H1 (cell line): Measurements from ENCODE around the gene NOL9. TPM values are rescaled to one million over a fixed set of nuclear protein-coding genes. Genes with fewer than 3 reads are reported as not detected.

ENCODE experiments used
- CTCF ChIA-PET: fragments of 300-600 bp; sonication (Branson Sonifier 250); formaldehyde crosslinking; loops from one replicate; lab custom pipeline; 2021; ENCODE audit not compliant: partially characterized antibody; lab: Charles Lee
- POLR2A ChIA-PET: fragments of 300-600 bp; sonication (Branson Sonifier 250); formaldehyde crosslinking; loops from one replicate; lab custom pipeline; 2021; ENCODE audit warnings: inconsistent platforms; ENCODE audit not compliant: partially characterized antibody; lab: Charles Lee
- DNase-seq, 2 experiments: peaks; one replicate each; pipeline versions ENCODE4 v3.0.0 to v3.0.0-alpha.2; 2010 to 2022; ENCODE audit warnings: low spot score in 2 of 2, low read depth in 1 of 2, mixed read lengths in 1 of 2
- FAIRE-seq: peaks from 2 replicates; lab custom pipeline; 2011; peaks lifted over from hg19 to GRCh38; lab: Jason Lieb, UNC
- H2AFZ ChIP-seq: 2 replicates; pipeline ENCODE4 v1.8.1; 2012; ENCODE audit warnings: low read length, inconsistent platforms
- H2AK5ac ChIP-seq: 2 replicates; pipeline ENCODE4 v1.6.1; 2013; ENCODE audit warnings: low read depth, low read length
- H2BK120ac ChIP-seq: replicated peaks from 2 replicates; pipeline ENCODE3; 2013; ENCODE audit warnings: low read depth, low read length, inconsistent platforms
- H2BK12ac ChIP-seq: 2 replicates; pipeline ENCODE4 v1.6.1; 2013; ENCODE audit warnings: low read depth, low read length
- H2BK15ac ChIP-seq: 2 replicates; pipeline ENCODE4 v1.6.1; 2013; ENCODE audit warnings: low read length
- H2BK20ac ChIP-seq: 2 replicates; pipeline ENCODE4 v1.6.1; 2013; ENCODE audit warnings: low read length
- H2BK5ac ChIP-seq: 2 replicates; pipeline ENCODE4 v1.6.1; 2013; ENCODE audit warnings: low read depth, low read length
- H3K14ac ChIP-seq: 2 replicates; pipeline ENCODE4 v1.6.1; 2013; ENCODE audit warnings: inconsistent platforms; ENCODE audit not compliant: insufficient read length
- H3K18ac ChIP-seq: 2 replicates; pipeline ENCODE4 v1.6.1; 2013; ENCODE audit warnings: low read length; ENCODE audit errors: extremely low read depth
- H3K23ac ChIP-seq: 2 replicates; pipeline ENCODE4 v1.6.1; 2013; ENCODE audit warnings: inconsistent platforms; ENCODE audit not compliant: insufficient read length
- H3K23me2 ChIP-seq: 2 replicates; pipeline ENCODE4 v1.6.1; 2013; ENCODE audit warnings: low read depth, low read length
- H3K27ac ChIP-seq: 2 replicates; pipeline ENCODE4 v1.6.1; 2011; ENCODE audit warnings: low read depth, low read length, inconsistent platforms
- H3K27me3 ChIP-seq, 4 experiments: replicated peaks in 1 of 4; 1 replicate in 1 of 4; 2 replicates in 3 of 4; pipeline versions ENCODE4 v1.6.1 to v1.8.1; 2011 to 2013; ENCODE audit warnings: low read length in 3 of 4, mild to moderate bottlenecking in 3 of 4, inconsistent platforms in 2 of 4, mixed read lengths in 2 of 4, moderate library complexity in 1 of 4; ENCODE audit not compliant: control insufficient read depth in 3 of 4, insufficient read depth in 3 of 4; ENCODE audit errors: extremely low read depth in 1 of 4
- H3K36me3 ChIP-seq, 4 experiments: 2 replicates each; pipeline versions ENCODE4 v1.6.1 to v1.8.1; 2011 to 2013; ENCODE audit warnings: mild to moderate bottlenecking in 4 of 4, low read length in 3 of 4, moderate library complexity in 2 of 4, control low read depth in 1 of 4, inconsistent platforms in 1 of 4; ENCODE audit not compliant: insufficient read depth in 4 of 4, control insufficient read depth in 2 of 4
- H3K4ac ChIP-seq: replicated peaks from 2 replicates; pipeline ENCODE3; 2013; ENCODE audit warnings: low read length, low read depth, mixed read lengths, inconsistent platforms; ENCODE audit not compliant: insufficient read length
- H3K4me1 ChIP-seq, 4 experiments: replicated peaks in 1 of 4; 1 replicate in 1 of 4; 2 replicates in 3 of 4; pipeline versions ENCODE4 v1.6.1 to v1.8.1; 2011 to 2013; ENCODE audit warnings: low read length in 3 of 4, inconsistent platforms in 2 of 4, mixed read lengths in 1 of 4; ENCODE audit not compliant: insufficient read depth in 4 of 4, control insufficient read depth in 3 of 4
- H3K4me2 ChIP-seq, 2 experiments: 2 replicates each; pipeline versions ENCODE4 v1.6.1 to v1.8.1; 2011 to 2013; ENCODE audit warnings: low read depth in 2 of 2, low read length in 2 of 2, control low read depth in 1 of 2, inconsistent platforms in 1 of 2, mild to moderate bottlenecking in 1 of 2; ENCODE audit not compliant: insufficient read depth in 1 of 2
- H3K4me3 ChIP-seq, 4 experiments: fragments of 200-600, 300-600 bp in 1 of 4; sonication (generic), shearing (Covaris generic), sonication (Bioruptor Twin) in 1 of 4; 2 replicates each; pipeline versions ENCODE4 v1.5.1 to v1.8.1; 2011 to 2016; ENCODE audit warnings: low read length in 4 of 4, low read depth in 3 of 4, control low read depth in 2 of 4, inconsistent platforms in 2 of 4, mild to moderate bottlenecking in 2 of 4, mixed read lengths in 1 of 4, moderate library complexity in 1 of 4; ENCODE audit not compliant: insufficient read depth in 2 of 4; ENCODE audit errors: extremely low read depth in 1 of 4
- H3K56ac ChIP-seq: replicated peaks from 2 replicates; pipeline ENCODE3; 2013; ENCODE audit warnings: low read depth, mild to moderate bottlenecking, mixed read lengths, low read length, inconsistent platforms; ENCODE audit not compliant: insufficient read length
- H3K79me1 ChIP-seq: 2 replicates; pipeline ENCODE4 v1.6.1; 2013; ENCODE audit warnings: low read depth, low read length, control low read depth
- H3K79me2 ChIP-seq, 2 experiments: 2 replicates each; pipeline versions ENCODE4 v1.6.1 to v1.8.1; 2012 to 2013; ENCODE audit warnings: low read length in 2 of 2, mild to moderate bottlenecking in 2 of 2, inconsistent platforms in 1 of 2; ENCODE audit not compliant: insufficient read depth in 2 of 2, control insufficient read depth in 1 of 2
- H3K9ac ChIP-seq, 4 experiments: replicated peaks in 1 of 4; 1 replicate in 1 of 4; 2 replicates in 3 of 4; pipeline versions ENCODE4 v1.6.1 to v1.8.1; 2011 to 2013; ENCODE audit warnings: low read depth in 3 of 4, low read length in 3 of 4, control low read depth in 2 of 4, mild to moderate bottlenecking in 2 of 4, moderate library complexity in 2 of 4, inconsistent platforms in 1 of 4; ENCODE audit errors: extremely low read depth in 1 of 4
- H3K9me3 ChIP-seq, 2 experiments: 2 replicates each; pipeline versions ENCODE4 v1.6.1 to v1.8.1; 2012 to 2013; ENCODE audit warnings: mild to moderate bottlenecking in 2 of 2, moderate library complexity in 2 of 2, control low read depth in 1 of 2, inconsistent platforms in 1 of 2, low read depth in 1 of 2, low read length in 1 of 2, mixed read lengths in 1 of 2; ENCODE audit not compliant: insufficient read depth in 2 of 2
- H4K20me1 ChIP-seq, 2 experiments: replicated peaks in 1 of 2; 2 replicates each; pipeline versions ENCODE3 to v1.8.1; 2011 to 2013; ENCODE audit warnings: inconsistent platforms in 2 of 2, low read length in 2 of 2, mild to moderate bottlenecking in 1 of 2; ENCODE audit not compliant: insufficient read depth in 2 of 2, control insufficient read depth in 1 of 2
- H4K5ac ChIP-seq: 2 replicates; pipeline ENCODE4 v1.6.1; 2013; ENCODE audit warnings: low read length, low read depth, mixed read lengths, inconsistent platforms; ENCODE audit not compliant: insufficient read length
- H4K8ac ChIP-seq: 2 replicates; pipeline ENCODE4 v1.8.0; 2013; ENCODE audit warnings: mild to moderate bottlenecking, moderate library complexity, low read length, inconsistent platforms; ENCODE audit not compliant: insufficient read depth; ENCODE audit errors: extremely low read depth
- H4K91ac ChIP-seq: replicated peaks from 2 replicates; pipeline ENCODE3; 2013; ENCODE audit warnings: low read length, mixed read lengths, inconsistent platforms; ENCODE audit not compliant: insufficient read length
- BACH1 ChIP-seq: IDR thresholded peaks from 2 replicates; pipeline ENCODE4 v1.6.1; 2012; ENCODE audit warnings: low read length, improper control_type of control experiment
- CHD2 ChIP-seq: IDR thresholded peaks from 2 replicates; pipeline ENCODE4 v1.6.1; 2012; ENCODE audit warnings: low read length, improper control_type of control experiment
- EP300 ChIP-seq, 2 experiments: IDR thresholded peaks; 1 replicate in 1 of 2; 2 replicates in 1 of 2; pipeline ENCODE4 v1.6.1; 2011 to 2012; ENCODE audit warnings: low read depth in 2 of 2, low read length in 2 of 2, mild to moderate bottlenecking in 2 of 2, borderline replicate concordance in 1 of 2, inconsistent platforms in 1 of 2, moderate library complexity in 1 of 2
- FOSL1 ChIP-seq: IDR thresholded peaks from 2 replicates; pipeline ENCODE4 v1.6.1; 2011; ENCODE audit warnings: mild to moderate bottlenecking, low read depth, low read length, moderate library complexity; ENCODE audit not compliant: insufficient read depth
- WGBS, 2 experiments: shearing (Covaris generic) in 1 of 2; methylation state at CpG; one replicate each; pipeline versions ENCODE4 v1.1.6 to v1.1.7; 2013 to 2015; ENCODE audit warnings: low lambda C conversion rate in 2 of 2, mixed read lengths in 2 of 2, inconsistent platforms in 1 of 2, low coverage in 1 of 2, missing lambda C conversion rate in 1 of 2; ENCODE audit not compliant: insufficient replicate concordance in 2 of 2, insufficient coverage in 1 of 2, insufficient read length in 1 of 2; ENCODE audit errors: extremely low coverage in 1 of 2, missing lambda C conversion rate in 1 of 2; 5-methylcytosine and 5-hydroxymethylcytosine counted together
- polyA plus RNA-seq, 7 experiments: library from polyadenylated mRNA; depleted of rRNA in 3 of 7; stranded (reverse) in 5 of 7; unstranded in 2 of 7; fragments of >200 nt in 5 of 7; fragments of 200-250 nt in 2 of 7; gene quantifications; 1 replicate in 5 of 7; 2 replicates in 1 of 7; 4 replicates in 1 of 7; pipeline versions ENCODE4 v1.2.1 to v1.2.3, GENCODE V29; 2011 to 2013; ENCODE audit warnings: missing spikeins in 2 of 7, mixed read lengths in 2 of 7
- total RNA-seq: library from RNA; stranded (reverse); fragmentation: NEBNext Ultra II Directional; extraction: Animal tissue kit (Norgen Biotek cat#: 25700); gene quantifications from 2 replicates; pipeline ENCODE4 v1.2.1, GENCODE V29; 2021

The NOL9 gene
- total and polyA plus RNA-seq, 2 of the 8 experiments (the other 6 are each of a cell fraction or from before 2014, with no cell fraction given): 17.1 to 38.1 TPM

- Histone ChIP-seq H3K23me2 (peaks cover 5% of the 10 kb centered on the region; the same call in 1 of the 2 replicates), H2AK5ac (no peak overlapping the region), H3K9me3 (no peaks in the 10 kb centered on the region), H3K56ac (no peak overlapping the region), H3K79me2 (no peaks in the 10 kb centered on the region), H3K14ac (no peak overlapping the region), H4K8ac (no peak overlapping the region), H3K4me2 (no peak overlapping the region), H4K20me1 (peaks cover 2 to 5% of the 10 kb centered on the region in 2 experiments), H3K4ac (no peak overlapping the region), H2BK120ac (no peak overlapping the region), H3K27me3 (peaks cover 0 to 2% (median 0%) of the 10 kb centered on the region in 4 experiments; a peak in 3 of 7 replicates)
- POLR2A ChIA-PET: interaction anchor here (1.2 kb wide), 1 partner anchor 10 kb away, joined by 5 read pairs; no protein-coding TSS in a partner anchor
- no peak for TF ChIP-seq CHD2
- TF ChIP-seq EP300 (IDR thresholded peaks at IDR 0.05; ENCODE audit: borderline replicate concordance in 1 of 2, low read depth in 2 of 2, low read length in 2 of 2): no peak
- TF ChIP-seq FOSL1: no peak
- no peak for TF ChIP-seq BACH1
- TF ChIP-seq, all 59 proteins: peak for 0
- Histone ChIP-seq H3K18ac (no peak overlapping the region), H3K4me1 (peaks cover 0 to 15% (median 10%) of the 10 kb centered on the region in 4 experiments; a peak in 5 of 7 replicates), H2BK15ac (no peak overlapping the region), H3K79me1 (0 out of 2 replicates have a peak, but pooled peaks cover 2% of the 10 kb centered on the region), H3K36me3 (no peaks in the 10 kb centered on the region; a peak in 1 of 8 replicates), H2BK5ac (no peak overlapping the region), H3K27ac (no peak overlapping the region), H3K4me3 (no peak overlapping the region), H2BK20ac (no peak overlapping the region), H4K91ac (no peak overlapping the region), H3K9ac (no peak overlapping the region; a peak in 1 of 7 replicates), H2BK12ac (no peak overlapping the region), H4K5ac (no peak overlapping the region), H3K23ac (no peak overlapping the region), H2AFZ (no peak overlapping the region)
- 89% methylated on average over 14 of the region's 14 CpGs; no CpG with 5 or more reads in 1 of the 2 experiments for whole genome bisulfite sequencing, 2 experiments
- FAIRE-seq (no peak), DNase-seq (no peak)
- CTCF ChIA-PET: interaction anchor here (0.8 to 12.0 kb wide), 9 partner anchors 8 to 78 kb away, joined by 3 to 168 read pairs (median 5); no protein-coding TSS in a partner anchor
Observed at GRCh38 chr1:6483017-6483760, 71.1 kb downstream of the NOL9 start.
